ENCODE data around the gene SMAD5. TPM values are rescaled to one million over a fixed set of nuclear protein-coding genes. Genes with fewer than 3 reads are reported as not detected.

SMAD5 gene
- total RNA-seq, 1 donor from 2014 or later = 102 TPM

- no peaks in the 10 kb centered on the region for H3K9me3 ChIP-seq (ENCODE audit: low read depth)
- no peak for DNase-seq (ENCODE audit: low spot score)
- peaks cover 44% of the 10 kb centered on the region for H3K79me2 ChIP-seq (ENCODE audit: low read depth)
- H3K36me3 ChIP-seq = no peaks in the 10 kb centered on the region
- peak overlapping the region; percentile 91 for H3K4me3 Mint-ChIP-seq
- peak overlapping the region; percentile 87 for H3K4me3 ChIP-seq
- peaks cover 23% of the 10 kb centered on the region for H3K4me1 Mint-ChIP-seq
- peak overlapping the region; percentile 33 for H3K4me2 ChIP-seq
- peaks cover 29% of the 10 kb centered on the region for H3K27me3 ChIP-seq
- H3K27ac ChIP-seq = no peak overlapping the region
- peaks cover 18% of the 10 kb centered on the region for H3K4me1 ChIP-seq
- H4K20me1 ChIP-seq (ENCODE audit: low read depth) = peaks cover 41% of the 10 kb centered on the region
- no peak for TF ChIP-seq CTCF (IDR thresholded peaks at IDR 0.05)
- TF ChIP-seq EZH2phosphoT487 (IDR thresholded peaks at IDR 0.05) = no peak
- no peak for TF ChIP-seq EZH2 (IDR thresholded peaks at IDR 0.05)
- peak overlapping the region; percentile 89 for H2AFZ ChIP-seq (replicated peaks)
- H3K9ac ChIP-seq = no peak overlapping the region
- H3F3A ChIP-seq (ENCODE audit: low read depth) = peaks cover 15% of the 10 kb centered on the region
- H3K27ac Mint-ChIP-seq = peak overlapping the region; percentile 42
- peaks cover 7% of the 10 kb centered on the region for H3K36me3 Mint-ChIP-seq
- peaks cover 4% of the 10 kb centered on the region for H3K9me3 Mint-ChIP-seq
- H3K27me3 Mint-ChIP-seq (ENCODE audit: insufficient read depth, low read depth) = no peaks in the 10 kb centered on the region
These were observed 558 bp upstream of the SMAD5 start for GRCh38 chr5:136132087-136132486.

DNA sequence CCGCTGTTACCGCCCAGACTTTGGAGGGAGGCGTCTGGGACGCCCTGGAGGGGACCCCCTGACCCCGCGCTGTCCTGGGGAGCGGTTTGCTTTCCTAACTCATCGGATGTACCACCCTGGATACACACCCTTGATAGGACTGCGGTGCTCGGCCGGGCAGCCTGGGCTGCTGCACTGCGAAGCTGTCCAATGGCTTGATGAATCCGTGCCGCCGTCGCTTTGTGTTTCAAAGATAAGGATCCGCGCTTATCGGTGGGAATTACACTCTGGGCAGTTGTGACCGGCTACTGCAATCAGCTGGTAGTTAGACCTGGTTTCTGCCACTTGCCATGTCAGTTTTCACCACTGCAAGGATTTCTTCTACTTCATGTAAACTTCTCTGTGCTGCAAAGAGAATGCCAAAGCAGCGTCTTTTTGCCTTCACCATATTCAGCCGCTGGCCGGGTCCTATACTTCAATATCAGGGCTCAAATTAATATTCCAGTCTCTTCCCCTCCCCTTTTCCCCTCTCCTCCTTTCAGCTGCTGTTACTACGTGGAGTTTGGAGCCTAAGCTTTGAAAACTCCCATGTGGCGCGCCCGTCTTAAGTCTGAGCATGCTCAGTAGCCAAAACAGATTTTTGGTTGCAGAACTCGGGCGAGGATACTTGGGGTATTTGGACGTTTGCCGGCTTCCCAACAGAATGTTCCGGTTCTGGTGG, 727 bp downstream of the SMAD5 start:
- Histone ChIP-seq H3F3A (ENCODE audit: low read depth) (peaks cover 15% of the 10 kb centered on the region), H3K4me3 (peak overlapping the region; percentile 87), H3K36me3 (no peaks in the 10 kb centered on the region), H3K79me2 (ENCODE audit: low read depth) (peaks cover 56% of the 10 kb centered on the region), H3K27ac (peak overlapping the region; percentile 86), H2AFZ (replicated peaks) (peak overlapping the region; percentile 80), H3K4me2 (peak overlapping the region; percentile 96), H3K27me3 (peaks cover 22% of the 10 kb centered on the region), H3K4me1 (peaks cover 30% of the 10 kb centered on the region), H4K20me1 (ENCODE audit: low read depth) (peaks cover 54% of the 10 kb centered on the region), H3K9me3 (ENCODE audit: low read depth) (no peaks in the 10 kb centered on the region), H3K9ac (peak overlapping the region; percentile 94)
- H3K4me3 Mint-ChIP-seq = peak overlapping the region; percentile 98
- peak overlapping the region; percentile 97 for H3K27ac Mint-ChIP-seq
- TF ChIP-seq EZH2 (IDR thresholded peaks at IDR 0.05) (no peak), CTCF (IDR thresholded peaks at IDR 0.05) (no peak), EZH2phosphoT487 (IDR thresholded peaks at IDR 0.05) (no peak)
- peaks cover 27% of the 10 kb centered on the region for H3K4me1 Mint-ChIP-seq
- peaks cover 13% of the 10 kb centered on the region for H3K9me3 Mint-ChIP-seq
- peak; percentile 77 for DNase-seq (ENCODE audit: low spot score)
- H3K27me3 Mint-ChIP-seq (ENCODE audit: insufficient read depth, low read depth) = no peaks in the 10 kb centered on the region
- peaks cover 18% of the 10 kb centered on the region for H3K36me3 Mint-ChIP-seq

- Mint-ChIP-seq H3K9me3 (peaks cover 15% of the 10 kb centered on the region), H3K4me1 (peaks cover 27% of the 10 kb centered on the region), H3K4me3 (peak overlapping the region; percentile 98), H3K36me3 (peaks cover 21% of the 10 kb centered on the region), H3K27me3 (ENCODE audit: insufficient read depth, low read depth) (no peaks in the 10 kb centered on the region), H3K27ac (peak overlapping the region; percentile 97)
- no peaks in the 10 kb centered on the region for H3K9me3 ChIP-seq (ENCODE audit: low read depth)
- H3K9ac ChIP-seq = peak overlapping the region; percentile 94
- H2AFZ ChIP-seq (replicated peaks) = no peak overlapping the region
- no peaks in the 10 kb centered on the region for H3K36me3 ChIP-seq
- peaks cover 19% of the 10 kb centered on the region for H3K27me3 ChIP-seq
- peak overlapping the region; percentile 87 for H3K4me3 ChIP-seq
- H3K4me2 ChIP-seq = peak overlapping the region; percentile 96
- peaks cover 62% of the 10 kb centered on the region for H3K79me2 ChIP-seq (ENCODE audit: low read depth)
- peaks cover 15% of the 10 kb centered on the region for H3F3A ChIP-seq (ENCODE audit: low read depth)
- H4K20me1 ChIP-seq (ENCODE audit: low read depth) = peaks cover 59% of the 10 kb centered on the region
- TF ChIP-seq CTCF (IDR thresholded peaks at IDR 0.05) = no peak
- no peak for TF ChIP-seq EZH2phosphoT487 (IDR thresholded peaks at IDR 0.05)
- TF ChIP-seq EZH2 (IDR thresholded peaks at IDR 0.05) = no peak
- H3K4me1 ChIP-seq = peaks cover 35% of the 10 kb centered on the region
- H3K27ac ChIP-seq = no peak overlapping the region
- DNase-seq (ENCODE audit: low spot score) = no peak
These were observed 1.3 kb downstream of the SMAD5 start for GRCh38 chr5:136133922-136134379.

All from neural progenitor cell (in vitro differentiated cells).